ENCODE measurements around the gene PITPNM3. TPM values are rescaled to one million over a fixed set of nuclear protein-coding genes. Genes with fewer than 3 reads are reported as not detected.

PITPNM3 gene
- total RNA-seq, 1 donor from 2014 or later: 1.4 TPM

- H3K4me3 Mint-ChIP-seq: no peak overlapping the region
- no peaks in the 10 kb centered on the region for H3K36me3 Mint-ChIP-seq (ENCODE audit: low read depth)
- no peak for DNase-seq (ENCODE audit: low read depth, low spot score)
- H3K4me1 Mint-ChIP-seq: peaks cover 8% of the 10 kb centered on the region
- no peaks in the 10 kb centered on the region for H3K9me3 Mint-ChIP-seq
- peaks cover 24% of the 10 kb centered on the region for H3K27me3 Mint-ChIP-seq (ENCODE audit: low read depth)
- TF ChIP-seq, protein P1, sequence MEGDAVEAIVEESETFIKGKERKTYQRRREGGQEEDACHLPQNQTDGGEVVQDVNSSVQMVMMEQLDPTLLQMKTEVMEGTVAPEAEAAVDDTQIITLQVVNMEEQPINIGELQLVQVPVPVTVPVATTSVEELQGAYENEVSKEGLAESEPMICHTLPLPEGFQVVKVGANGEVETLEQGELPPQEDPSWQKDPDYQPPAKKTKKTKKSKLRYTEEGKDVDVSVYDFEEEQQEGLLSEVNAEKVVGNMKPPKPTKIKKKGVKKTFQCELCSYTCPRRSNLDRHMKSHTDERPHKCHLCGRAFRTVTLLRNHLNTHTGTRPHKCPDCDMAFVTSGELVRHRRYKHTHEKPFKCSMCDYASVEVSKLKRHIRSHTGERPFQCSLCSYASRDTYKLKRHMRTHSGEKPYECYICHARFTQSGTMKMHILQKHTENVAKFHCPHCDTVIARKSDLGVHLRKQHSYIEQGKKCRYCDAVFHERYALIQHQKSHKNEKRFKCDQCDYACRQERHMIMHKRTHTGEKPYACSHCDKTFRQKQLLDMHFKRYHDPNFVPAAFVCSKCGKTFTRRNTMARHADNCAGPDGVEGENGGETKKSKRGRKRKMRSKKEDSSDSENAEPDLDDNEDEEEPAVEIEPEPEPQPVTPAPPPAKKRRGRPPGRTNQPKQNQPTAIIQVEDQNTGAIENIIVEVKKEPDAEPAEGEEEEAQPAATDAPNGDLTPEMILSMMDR (conservative IDR thresholded peaks at IDR 0.05): no peak
- H3K27ac Mint-ChIP-seq (ENCODE audit: unreplicated experiment): no peak overlapping the region
These were observed 6.8 kb downstream of the PITPNM3 start for GRCh38 chr17:6549384-6550036.

GRCh38 chr17:6548578-6549330 is 7.6 kb downstream of the PITPNM3 start:
- H3K27me3 Mint-ChIP-seq (ENCODE audit: low read depth): peaks cover 16% of the 10 kb centered on the region
- H3K27ac Mint-ChIP-seq (ENCODE audit: unreplicated experiment): no peak overlapping the region
- DNase-seq (ENCODE audit: low read depth, low spot score): no peak
- no peaks in the 10 kb centered on the region for H3K9me3 Mint-ChIP-seq
- H3K4me3 Mint-ChIP-seq: no peak overlapping the region
- H3K36me3 Mint-ChIP-seq (ENCODE audit: low read depth): no peaks in the 10 kb centered on the region
- TF ChIP-seq, protein P1 (conservative IDR thresholded peaks at IDR 0.05): no peak
- H3K4me1 Mint-ChIP-seq: peaks cover 3% of the 10 kb centered on the region

DNA sequence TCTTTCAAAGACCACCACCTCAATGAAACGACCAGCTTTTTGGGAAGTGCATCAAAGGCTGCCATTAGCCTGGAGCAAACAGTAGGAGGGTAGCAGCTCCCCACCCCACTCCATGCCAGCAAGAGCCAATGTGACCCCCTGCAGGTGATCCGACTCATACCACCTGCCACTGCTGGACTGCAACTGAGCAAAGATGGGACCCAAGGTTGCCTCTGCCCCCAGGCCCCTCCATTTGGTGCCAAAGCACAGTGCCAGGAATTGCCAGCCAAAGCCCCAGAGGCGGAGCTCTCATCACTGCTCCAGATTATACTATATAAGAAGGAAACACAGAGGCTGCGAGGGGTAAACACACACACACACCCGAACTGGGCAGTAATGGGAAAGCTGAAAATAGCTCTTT is 8.3 kb downstream of the PITPNM3 start:
- TF ChIP-seq, protein P1 (conservative IDR thresholded peaks at IDR 0.05): no peak
- peaks cover 9% of the 10 kb centered on the region for H3K27me3 Mint-ChIP-seq (ENCODE audit: low read depth)
- H3K4me3 Mint-ChIP-seq: no peak overlapping the region
- no peaks in the 10 kb centered on the region for H3K36me3 Mint-ChIP-seq (ENCODE audit: low read depth)
- peaks cover 3% of the 10 kb centered on the region for H3K4me1 Mint-ChIP-seq
- no peaks in the 10 kb centered on the region for H3K9me3 Mint-ChIP-seq
- no peak overlapping the region for H3K27ac Mint-ChIP-seq (ENCODE audit: unreplicated experiment)
- DNase-seq (ENCODE audit: low read depth, low spot score): no peak

DNA sequence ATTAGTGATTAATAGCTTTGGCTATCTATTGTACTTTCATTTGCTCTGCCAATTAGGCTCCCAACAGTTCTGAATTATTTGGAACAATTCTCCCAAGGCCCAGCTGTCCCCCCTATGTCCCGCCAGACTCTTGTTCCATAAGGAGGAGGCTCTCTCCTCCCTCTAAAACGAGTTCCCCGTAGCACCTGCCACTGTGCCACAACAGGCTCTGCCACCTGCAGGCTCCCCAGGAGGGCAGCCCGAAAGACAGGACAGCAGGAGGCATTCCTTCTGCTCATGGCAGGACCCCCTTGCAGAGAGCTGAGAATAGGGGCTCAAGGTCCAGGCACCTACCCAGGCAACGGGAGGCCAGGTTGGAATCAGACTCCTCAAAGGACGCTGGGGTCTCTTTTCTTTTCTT is 9.0 kb downstream of the PITPNM3 start:
- DNase-seq (ENCODE audit: low read depth, low spot score): no peak
- TF ChIP-seq, protein P1 (conservative IDR thresholded peaks at IDR 0.05): no peak
- no peak overlapping the region for H3K27ac Mint-ChIP-seq (ENCODE audit: unreplicated experiment)
- H3K4me3 Mint-ChIP-seq: no peak overlapping the region
- H3K36me3 Mint-ChIP-seq (ENCODE audit: low read depth): no peaks in the 10 kb centered on the region
- no peaks in the 10 kb centered on the region for H3K9me3 Mint-ChIP-seq
- peaks cover 5% of the 10 kb centered on the region for H3K27me3 Mint-ChIP-seq (ENCODE audit: low read depth)
- H3K4me1 Mint-ChIP-seq: peaks cover 3% of the 10 kb centered on the region

- H3K36me3 Mint-ChIP-seq (ENCODE audit: low read depth): no peaks in the 10 kb centered on the region
These were observed 10.2 kb downstream of the PITPNM3 start for GRCh38 chr17:6546069-6546718.

More at GRCh38 chr17:6546069-6546718, 10.2 kb downstream of the PITPNM3 start:
- Mint-ChIP-seq H3K27me3 (ENCODE audit: low read depth) (peaks cover 4% of the 10 kb centered on the region), H3K9me3 (no peaks in the 10 kb centered on the region), H3K4me1 (peaks cover 3% of the 10 kb centered on the region), H3K27ac (ENCODE audit: unreplicated experiment) (no peak overlapping the region), H3K4me3 (no peak overlapping the region)
- TF ChIP-seq, protein P1 (conservative IDR thresholded peaks at IDR 0.05): no peak
- no peak for DNase-seq (ENCODE audit: low read depth, low spot score)

Data from neural crest cell (in vitro differentiated cells).